Gastroesophageal sphincter (tissue), 3 donors: ENCODE results near the gene RNF113B.

Experiments
- POLR2AphosphoS5 ChIP-seq: sonication (generic); formaldehyde crosslinking; IDR thresholded peaks from one replicate; pipeline ENCODE4 v1.6.1; 2017; ENCODE audit warnings: antibody characterized with exemption
- TF ChIP-seq, protein P1 (sequence below), 4 experiments: fragments of 200-600 bp in 2 of 4; fragments of 450-650 bp in 2 of 4; sonication (generic) in 1 of 4; IDR thresholded peaks; one replicate each; pipeline ENCODE4 v1.5.1; 2017 to 2019; ENCODE audit warnings: antibody characterized with exemption in 4 of 4, mild to moderate bottlenecking in 2 of 4, moderate library complexity in 2 of 4

- TF ChIP-seq, protein P1, sequence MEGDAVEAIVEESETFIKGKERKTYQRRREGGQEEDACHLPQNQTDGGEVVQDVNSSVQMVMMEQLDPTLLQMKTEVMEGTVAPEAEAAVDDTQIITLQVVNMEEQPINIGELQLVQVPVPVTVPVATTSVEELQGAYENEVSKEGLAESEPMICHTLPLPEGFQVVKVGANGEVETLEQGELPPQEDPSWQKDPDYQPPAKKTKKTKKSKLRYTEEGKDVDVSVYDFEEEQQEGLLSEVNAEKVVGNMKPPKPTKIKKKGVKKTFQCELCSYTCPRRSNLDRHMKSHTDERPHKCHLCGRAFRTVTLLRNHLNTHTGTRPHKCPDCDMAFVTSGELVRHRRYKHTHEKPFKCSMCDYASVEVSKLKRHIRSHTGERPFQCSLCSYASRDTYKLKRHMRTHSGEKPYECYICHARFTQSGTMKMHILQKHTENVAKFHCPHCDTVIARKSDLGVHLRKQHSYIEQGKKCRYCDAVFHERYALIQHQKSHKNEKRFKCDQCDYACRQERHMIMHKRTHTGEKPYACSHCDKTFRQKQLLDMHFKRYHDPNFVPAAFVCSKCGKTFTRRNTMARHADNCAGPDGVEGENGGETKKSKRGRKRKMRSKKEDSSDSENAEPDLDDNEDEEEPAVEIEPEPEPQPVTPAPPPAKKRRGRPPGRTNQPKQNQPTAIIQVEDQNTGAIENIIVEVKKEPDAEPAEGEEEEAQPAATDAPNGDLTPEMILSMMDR (IDR thresholded peaks at IDR 0.05): no peak
- peak; percentile 67 for TF ChIP-seq POLR2AphosphoS5
Measured at GRCh38 chr13:98182589-98182988, 5.5 kb upstream of the RNF113B start.
